PC-3 (cell line): Measurements from ENCODE around the gene LMOD1. TPM values are rescaled to one million over a fixed set of nuclear protein-coding genes. Genes with fewer than 3 reads are reported as not detected.

Source experiments
- ATAC-seq: fragments of 200-7000 bp; cut with Tn5 transposase; 2 replicates; pipeline ENCODE4 v1.9.1; 2020; ENCODE audit warnings: mild to moderate bottlenecking, moderate library complexity
- BruUV-seq: library from RNA; stranded (reverse); fragments of 400-500 nt; replicated peaks from 2 replicates; lab custom pipeline; 2021; lab: Mats Ljungman, UMichigan
- CTCF ChIA-PET: fragments of 300-600 bp; sonication (Branson Sonifier 250); formaldehyde crosslinking; loops from one replicate; lab custom pipeline; 2022; ENCODE audit warnings: antibody characterized with exemption; lab: Charles Lee
- POLR2A ChIA-PET: fragments of 300-600 bp; sonication (Branson Sonifier 250); formaldehyde crosslinking; loops from one replicate; lab custom pipeline; 2022; ENCODE audit warnings: antibody characterized with exemption; ENCODE audit not compliant: unreplicated experiment; lab: Charles Lee
- DNase-seq: peaks from one replicate; pipeline ENCODE4 v3.0.0-alpha.2; 2015
- H2AFZ ChIP-seq: fragments of 300-600 bp; sonication (generic); 2 replicates; pipeline ENCODE4 v1.6.0; 2016; ENCODE audit warnings: antibody characterized with exemption, low read length
- H3F3A ChIP-seq: fragments of 300-600 bp; sonication (generic); one replicate; pipeline ENCODE4 v1.6.0; 2017; ENCODE audit warnings: antibody characterized with exemption, low read length, control low read depth, mild to moderate bottlenecking; ENCODE audit not compliant: unreplicated experiment
- H3K27ac ChIP-seq: fragments of 300-600 bp; sonication (generic); 2 replicates; pipeline ENCODE4 v1.5.1; 2016; ENCODE audit warnings: mild to moderate bottlenecking, low read length
- H3K27me3 ChIP-seq: fragments of 300-600 bp; sonication (generic); 2 replicates; pipeline ENCODE4 v1.6.1; 2016; ENCODE audit warnings: low read length, mixed read lengths
- H3K36me3 ChIP-seq: fragments of 300-600 bp; sonication (generic); 2 replicates; pipeline ENCODE4 v1.6.1; 2016; ENCODE audit warnings: low read depth, mixed run types, low read length, mixed read lengths
- H3K4me1 ChIP-seq: fragments of 300-600 bp; sonication (generic); 2 replicates; pipeline ENCODE4 v1.5.1; 2016; ENCODE audit warnings: low read length; ENCODE audit not compliant: insufficient read depth
- H3K4me2 ChIP-seq: fragments of 300-600 bp; sonication (generic); 2 replicates; pipeline ENCODE4 v1.6.0; 2016; ENCODE audit warnings: low read length
- H3K4me3 ChIP-seq: fragments of 300-600 bp; sonication (generic); 2 replicates; pipeline ENCODE4 v1.5.1; 2016; ENCODE audit warnings: mild to moderate bottlenecking, low read length, mixed read lengths
- H3K79me2 ChIP-seq: fragments of 300-600 bp; sonication (generic); 2 replicates; pipeline ENCODE4 v1.6.1; 2017; ENCODE audit warnings: low read length, mixed read lengths
- H3K9ac ChIP-seq: fragments of 300-600 bp; sonication (generic); 2 replicates; pipeline ENCODE4 v1.6.0; 2016; ENCODE audit warnings: mild to moderate bottlenecking, low read length
- H3K9me2 ChIP-seq: fragments of 300-600 bp; sonication (generic); replicated peaks from 2 replicates; pipeline ENCODE4 v1.6.1; 2016; ENCODE audit warnings: mixed run types, low read length, mixed read lengths
- H3K9me3 ChIP-seq: fragments of 300-600 bp; sonication (generic); 2 replicates; pipeline ENCODE4 v1.6.1; 2016; ENCODE audit warnings: low read length, mixed read lengths
- H4K20me1 ChIP-seq: fragments of 300-600 bp; sonication (generic); 2 replicates; pipeline ENCODE4 v1.6.1; 2016; ENCODE audit warnings: low read length, mixed read lengths
- CTCF ChIP-seq: fragments of 300-600 bp; sonication (generic); conservative IDR thresholded peaks from 2 replicates; pipeline ENCODE4 v1.5.1; 2017; ENCODE audit warnings: antibody characterized with exemption, low read depth, mild to moderate bottlenecking, low read length
- EZH2 ChIP-seq: fragments of 300-600 bp; sonication (generic); IDR thresholded peaks from one replicate; pipeline ENCODE4 v1.6.1; 2017; ENCODE audit warnings: antibody characterized with exemption, mild to moderate bottlenecking, low read length; ENCODE audit not compliant: unreplicated experiment
- EZH2phosphoT487 ChIP-seq: fragments of 300-600 bp; sonication (generic); IDR thresholded peaks from 2 replicates; pipeline ENCODE4 v1.6.1; 2018; ENCODE audit warnings: mild to moderate bottlenecking, antibody characterized with exemption, low read length, borderline replicate concordance
- intact Hi-C: fragments of 100-400 bp; cut with micrococcal nuclease; formaldehyde crosslinking; loops from 2 replicates; pipeline ENCODE4 v1.9.0; 2023
- total RNA-seq: library from RNA; depleted of rRNA; stranded (reverse); fragments of >200 nt; gene quantifications from 2 replicates; pipeline ENCODE4 v1.2.3, GENCODE V29; 2014

LMOD1 gene
- total RNA-seq, 1 experiment from 2014 or later: 0.07 TPM

- ChIA-PET CTCF (interaction anchor here (0.5 to 0.8 kb wide), 2 partner anchors 13 to 55 kb away, joined by 3 to 5 read pairs; no protein-coding TSS in a partner anchor), POLR2A (interaction anchor here (0.6 kb wide), 1 partner anchor 58 kb away, joined by 3 read pairs; no protein-coding TSS in a partner anchor)
- H3K27me3 ChIP-seq: no peaks in the 10 kb centered on the region
- TF ChIP-seq EZH2phosphoT487 (no peak), EZH2 (no peak), CTCF (no peak)
- H3F3A ChIP-seq: no peaks in the 10 kb centered on the region
- no peaks in the 10 kb centered on the region for H3K36me3 ChIP-seq
- H3K9me3 ChIP-seq: no peaks in the 10 kb centered on the region
- peak overlapping the region; percentile 66 for H3K4me2 ChIP-seq
- BruUV-seq: no TSS peak
- peaks cover 46% of the 10 kb centered on the region for H3K4me1 ChIP-seq
- no peak for DNase-seq
- no peaks in the 10 kb centered on the region for H4K20me1 ChIP-seq
- H3K9ac ChIP-seq: peak overlapping the region; percentile 36
- H3K27ac ChIP-seq: peak overlapping the region; percentile 82
- intact Hi-C loops: no loop called here
- no peak overlapping the region for H3K4me3 ChIP-seq
- ATAC-seq: no peak
- H3K9me2 ChIP-seq: no peaks in the 10 kb centered on the region
- H2AFZ ChIP-seq: no peak overlapping the region
- H3K79me2 ChIP-seq: no peaks in the 10 kb centered on the region
These were observed 63.1 kb downstream of the LMOD1 start for GRCh38 chr1:201883266-201883665.

DNA sequence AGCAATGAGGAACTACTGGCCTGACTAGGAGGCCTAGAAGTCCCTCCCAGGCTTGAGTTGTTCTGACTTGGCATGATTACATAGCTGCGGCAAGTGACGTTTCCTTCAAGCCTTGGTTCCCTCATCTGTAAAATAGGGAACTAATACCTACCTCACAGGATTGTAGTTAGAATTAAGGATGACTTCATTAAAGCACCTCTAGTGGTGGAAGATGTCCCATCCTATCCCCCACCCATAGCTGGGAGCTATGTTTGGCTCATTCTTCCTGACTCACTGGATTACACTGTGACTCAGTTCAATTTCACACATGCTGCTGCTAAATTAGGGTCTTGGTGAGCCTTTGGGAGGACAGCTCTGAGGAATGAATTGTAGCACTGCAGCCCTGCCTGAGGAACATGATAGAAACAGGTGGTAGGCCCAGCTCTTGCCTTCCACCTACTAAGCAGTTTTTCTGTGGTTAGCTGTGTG is 63.6 kb downstream of the LMOD1 start:
- Histone ChIP-seq H3K4me1 (peaks cover 43% of the 10 kb centered on the region), H3K9ac (peak overlapping the region; percentile 36)
- intact Hi-C loops: no loop called here

More for the DNA sequence above, 63.6 kb downstream of the LMOD1 start:
- H3K4me2 ChIP-seq: peak overlapping the region; percentile 66
- DNase-seq (peak; percentile 85), ATAC-seq (peak; percentile 75)
- H3K9me3 ChIP-seq: no peaks in the 10 kb centered on the region
- H3K36me3 ChIP-seq: no peaks in the 10 kb centered on the region
- no peaks in the 10 kb centered on the region for H3F3A ChIP-seq
- TF ChIP-seq CTCF (peak; percentile 23; the same call in 1 of the 2 replicates), EZH2phosphoT487 (no peak)
- H3K79me2 ChIP-seq: no peaks in the 10 kb centered on the region
- ChIA-PET CTCF (interaction anchor here (0.5 to 0.8 kb wide), 2 partner anchors 13 to 55 kb away, joined by 3 to 5 read pairs; no protein-coding TSS in a partner anchor), POLR2A (interaction anchor here (0.6 kb wide), 1 partner anchor 59 kb away, joined by 3 read pairs; no protein-coding TSS in a partner anchor)
- H3K27me3 ChIP-seq: no peaks in the 10 kb centered on the region
- no peaks in the 10 kb centered on the region for H4K20me1 ChIP-seq
- no peak overlapping the region for H3K4me3 ChIP-seq
- H3K27ac ChIP-seq: peak overlapping the region; percentile 82
- no peaks in the 10 kb centered on the region for H3K9me2 ChIP-seq
- no peak overlapping the region for H2AFZ ChIP-seq
- BruUV-seq: no TSS peak
